ENCODE measurements around the gene BTBD10.

DNA sequence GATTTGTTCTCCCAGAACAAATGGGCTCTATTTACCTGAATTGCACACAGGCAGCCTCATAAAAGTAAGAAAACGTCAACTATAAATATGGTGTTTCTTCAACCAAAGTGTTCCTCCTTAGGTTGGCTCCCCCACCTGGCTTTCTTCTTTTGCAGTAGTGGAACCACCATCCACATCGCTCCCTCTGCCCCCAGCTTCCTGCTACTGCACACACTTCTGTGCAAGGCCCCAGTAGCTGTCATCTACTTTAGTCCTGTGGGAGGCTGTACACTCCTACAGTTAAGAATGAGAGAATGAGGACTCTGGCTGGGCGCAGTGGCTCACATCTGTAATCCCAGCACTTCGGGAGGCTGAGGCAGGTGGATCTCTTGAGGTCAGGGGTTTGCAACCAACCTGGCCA lies 95.9 kb downstream of the BTBD10 start:
- TF ChIP-seq EZH2 (IDR thresholded peaks at IDR 0.05; ENCODE audit: borderline replicate concordance, low read depth, low read length, poor library complexity, severe bottlenecking), result no peak
- TF ChIP-seq, protein P1, sequence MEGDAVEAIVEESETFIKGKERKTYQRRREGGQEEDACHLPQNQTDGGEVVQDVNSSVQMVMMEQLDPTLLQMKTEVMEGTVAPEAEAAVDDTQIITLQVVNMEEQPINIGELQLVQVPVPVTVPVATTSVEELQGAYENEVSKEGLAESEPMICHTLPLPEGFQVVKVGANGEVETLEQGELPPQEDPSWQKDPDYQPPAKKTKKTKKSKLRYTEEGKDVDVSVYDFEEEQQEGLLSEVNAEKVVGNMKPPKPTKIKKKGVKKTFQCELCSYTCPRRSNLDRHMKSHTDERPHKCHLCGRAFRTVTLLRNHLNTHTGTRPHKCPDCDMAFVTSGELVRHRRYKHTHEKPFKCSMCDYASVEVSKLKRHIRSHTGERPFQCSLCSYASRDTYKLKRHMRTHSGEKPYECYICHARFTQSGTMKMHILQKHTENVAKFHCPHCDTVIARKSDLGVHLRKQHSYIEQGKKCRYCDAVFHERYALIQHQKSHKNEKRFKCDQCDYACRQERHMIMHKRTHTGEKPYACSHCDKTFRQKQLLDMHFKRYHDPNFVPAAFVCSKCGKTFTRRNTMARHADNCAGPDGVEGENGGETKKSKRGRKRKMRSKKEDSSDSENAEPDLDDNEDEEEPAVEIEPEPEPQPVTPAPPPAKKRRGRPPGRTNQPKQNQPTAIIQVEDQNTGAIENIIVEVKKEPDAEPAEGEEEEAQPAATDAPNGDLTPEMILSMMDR (conservative IDR thresholded peaks at IDR 0.05; ENCODE audit: low read depth, low read length), result no peak

Measured in A673 (cell line).